Dedifferentiated amniotic fluid mesenchymal stem cell (primary cell): ENCODE data around the gene TNPO2.
"Not testable (repeated sequence)": the region's sequence is repeated elsewhere in the genome, so short reads cannot be mapped to it uniquely, and the experiment has no call there.

Experiments
- DNase-seq: peaks from one replicate; pipeline ENCODE4 v3.0.0-alpha.2; 2016; ENCODE audit errors: extremely low spot score

Gene TNPO2

GRCh38 chr19:12705654-12706331, 17.9 kb downstream of the TNPO2 start:
- DNase-seq: no peak

DNA sequence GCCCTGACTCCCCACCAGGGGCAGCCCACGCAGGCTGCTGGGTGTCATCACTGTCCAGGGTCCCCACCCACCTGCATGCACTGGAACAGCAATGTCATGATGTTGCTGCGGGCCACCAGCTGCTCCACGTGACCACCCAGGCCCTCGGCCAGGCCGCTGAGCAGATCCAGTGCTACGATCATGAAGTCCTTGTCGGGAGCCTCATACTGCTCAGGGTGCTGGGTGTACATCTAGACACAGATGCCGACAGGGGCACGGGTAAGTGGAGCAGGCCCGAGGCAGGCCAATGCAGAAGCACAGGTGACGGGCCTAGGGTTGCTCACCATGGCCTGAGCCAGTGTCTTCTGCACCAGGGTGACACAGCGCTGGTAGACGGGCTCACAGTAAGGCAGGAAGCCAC, 18.6 kb downstream of the TNPO2 start:
- no peak for DNase-seq

DNA sequence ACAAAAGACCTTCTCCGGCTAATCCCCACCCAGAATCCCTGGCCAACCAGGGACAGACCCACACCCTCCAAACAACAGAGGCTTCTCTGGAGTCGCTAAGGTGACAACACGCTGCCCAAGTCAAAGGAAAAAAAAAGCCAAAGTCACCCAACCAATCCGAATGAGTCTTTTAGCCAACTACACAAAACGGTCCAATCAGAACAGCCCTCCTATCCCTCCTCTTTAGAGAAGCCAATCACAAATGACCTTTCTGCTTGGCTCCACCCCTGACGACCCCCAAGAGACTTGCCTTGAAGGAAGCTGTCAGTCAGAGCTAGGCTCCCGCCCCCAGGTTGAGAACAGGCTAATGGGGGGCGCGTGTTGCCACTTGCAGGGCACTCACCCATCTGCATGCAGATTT, 20.7 kb downstream of the TNPO2 start:
- no peak for DNase-seq

GRCh38 chr19:12701596-12702282, 22.0 kb downstream of the TNPO2 start:
- no peak for DNase-seq

DNA sequence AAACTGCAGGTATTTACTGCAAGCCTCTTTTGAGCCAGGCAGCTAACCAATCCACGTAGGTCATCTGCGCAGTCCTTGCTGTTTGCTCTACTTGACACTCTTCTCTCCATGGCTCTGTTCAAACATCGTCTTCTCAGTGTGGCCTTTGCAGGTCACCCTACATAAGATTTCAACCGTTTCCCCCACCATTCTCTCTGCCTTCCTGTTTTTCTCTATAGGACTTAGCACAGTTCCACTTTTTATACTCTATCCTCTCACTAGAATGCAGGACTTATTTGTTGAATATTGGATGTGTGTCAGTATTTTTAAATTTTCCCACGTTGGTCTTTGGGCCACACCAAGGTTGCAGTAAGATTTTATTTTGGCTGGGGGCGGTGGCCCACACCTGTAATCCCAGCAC, 25.6 kb downstream of the TNPO2 start:
- no peak for DNase-seq

- DNase-seq: not testable (repeated sequence)
Observed at GRCh38 chr19:12697425-12697824, 26.3 kb downstream of the TNPO2 start.

DNA sequence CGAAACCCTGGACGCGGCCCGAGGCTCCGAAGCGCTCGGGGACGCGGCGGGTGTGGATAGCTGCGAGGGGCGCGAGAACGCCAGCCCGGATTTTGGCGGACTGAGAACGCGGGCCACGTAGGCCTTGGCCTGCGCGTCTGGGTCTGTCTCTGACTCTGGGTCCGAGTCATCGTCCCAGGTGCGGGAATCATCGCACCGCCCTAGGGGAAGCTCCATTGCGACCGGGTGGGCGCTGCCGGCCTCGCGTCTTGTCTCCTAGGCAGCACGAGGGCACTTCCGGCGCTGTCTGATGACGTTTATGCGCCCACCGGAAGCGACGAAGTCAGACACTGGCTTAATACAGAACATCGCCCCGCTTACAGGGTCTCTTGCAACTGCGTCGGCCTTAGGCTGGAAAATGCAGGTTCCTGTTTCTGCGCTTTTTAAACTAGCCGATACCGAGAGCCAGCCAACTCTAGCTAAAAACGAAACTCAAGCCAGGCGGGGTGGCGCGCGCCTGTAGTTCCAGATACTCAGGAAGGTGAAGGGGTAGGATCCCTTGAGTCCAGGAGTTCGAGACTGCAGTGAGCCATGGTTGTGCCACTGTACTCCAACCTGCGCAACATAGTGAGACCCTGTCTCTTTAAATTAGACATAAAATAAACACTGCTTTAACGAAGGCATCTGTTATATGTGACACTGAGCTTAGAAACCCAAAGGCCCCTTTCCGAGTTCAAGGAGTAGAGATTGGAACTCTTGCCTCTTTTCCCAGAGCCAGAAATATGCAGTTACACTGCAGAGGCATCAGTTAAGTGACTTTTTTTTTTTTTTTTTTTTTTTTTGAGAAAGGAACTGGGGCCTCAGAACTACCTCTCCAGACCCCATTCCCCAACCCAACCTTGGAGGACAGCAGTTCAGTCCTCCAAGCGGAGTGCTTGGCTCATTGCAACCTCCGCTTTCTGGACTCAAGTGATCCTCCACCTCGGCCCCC, 27.1 kb downstream of the TNPO2 start, which contains the start of gene FBXW9:
TSS of gene FBXW9 (minus strand) at position 266 of the 970 bp plus-strand sequence. CDS start at position 216, 50 bp downstream.
- peak; percentile 93 for DNase-seq

- DNase-seq: no peak
Observed at GRCh38 chr19:12695997-12696365, 27.8 kb downstream of the TNPO2 start.

- no peak for DNase-seq
Observed at GRCh38 chr19:12695514-12695913, 28.2 kb downstream of the TNPO2 start.

- no peak for DNase-seq
Observed at GRCh38 chr19:12695096-12695495, 28.6 kb downstream of the TNPO2 start.

- no peak for DNase-seq
Observed at GRCh38 chr19:12694641-12695040, 29.1 kb downstream of the TNPO2 start.

DNA sequence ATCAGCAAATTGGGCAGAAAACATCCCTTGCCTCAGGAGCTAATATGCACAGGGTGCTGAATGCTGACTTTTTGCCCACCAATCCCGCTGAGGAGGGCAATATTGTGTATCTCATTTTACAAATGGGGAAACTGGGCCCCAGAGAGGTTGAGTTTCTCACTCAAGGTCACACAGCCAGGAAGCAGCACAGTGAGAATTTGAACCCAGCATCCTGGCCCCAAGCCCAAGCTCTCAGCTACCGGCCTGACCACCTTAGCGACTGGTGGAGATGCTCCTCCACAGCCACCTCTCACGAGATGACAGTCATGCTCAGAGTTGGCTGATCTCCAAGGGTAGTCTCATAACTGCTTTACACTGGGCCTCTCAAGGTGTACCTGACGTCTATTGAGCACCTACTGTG, 30.8 kb downstream of the TNPO2 start:
- DNase-seq: no peak

- DNase-seq: no peak
Observed at GRCh38 chr19:12689581-12690216, 34.0 kb downstream of the TNPO2 start.

DNA sequence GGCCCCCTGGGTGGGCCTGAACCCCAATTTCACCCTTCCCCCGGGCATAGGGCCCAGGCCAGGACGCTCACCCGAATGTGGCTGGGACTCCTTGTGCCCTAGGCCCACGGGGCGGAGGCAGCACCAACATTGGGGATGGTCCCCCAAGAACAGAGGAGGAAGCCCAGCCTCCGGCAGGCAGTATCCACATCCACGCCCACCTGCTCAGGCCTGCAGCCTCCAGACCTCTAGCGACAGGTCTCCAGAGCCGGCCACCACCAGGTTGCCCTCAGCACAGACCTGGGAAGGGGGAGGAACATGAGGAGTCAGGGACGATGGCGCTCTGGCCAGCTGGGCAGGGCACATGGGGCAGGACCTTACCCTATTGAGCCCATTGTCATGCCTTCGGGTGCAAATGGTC, 34.7 kb downstream of the TNPO2 start:
- DNase-seq: no peak

DNA sequence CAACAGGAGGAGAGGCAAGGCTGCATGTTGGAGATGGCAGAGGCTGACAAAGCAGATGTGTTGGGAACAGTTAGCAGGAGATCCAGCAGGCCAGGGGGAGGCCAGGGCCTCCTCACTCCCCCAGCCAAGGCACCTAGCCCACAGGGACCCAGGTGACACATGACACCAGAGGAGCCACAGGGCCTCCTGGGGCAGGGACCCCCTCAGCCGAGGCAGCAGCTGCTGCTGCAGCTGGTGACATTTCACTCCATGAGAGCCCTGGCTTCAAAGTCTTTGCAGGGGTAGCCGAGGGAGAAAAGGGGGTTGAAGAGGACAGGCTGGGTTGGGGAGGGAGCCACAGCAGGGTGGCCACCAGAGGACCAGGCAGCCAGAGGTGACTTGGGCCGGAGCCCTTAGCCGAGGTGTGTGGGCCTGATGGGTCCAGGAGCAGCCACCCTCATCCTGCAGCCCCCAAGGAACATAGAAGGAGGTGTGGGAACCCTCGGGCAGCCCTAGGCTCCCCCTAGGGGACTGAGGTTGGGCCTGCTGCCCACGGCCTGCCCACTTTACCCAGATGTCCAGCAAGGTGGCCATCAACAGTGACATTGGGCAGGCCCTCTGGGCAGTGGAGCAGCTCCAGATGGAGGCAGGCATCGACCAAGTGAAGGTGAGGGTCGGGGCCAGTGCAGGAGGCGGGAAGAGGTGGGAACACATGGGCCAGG, 36.1 kb downstream of the TNPO2 start, which contains the start of gene GNG14:
TSS of gene GNG14 (plus strand) at position 503 of the 701 bp plus-strand sequence. CDS start at position 554, 51 bp downstream.
- DNase-seq: no peak

- DNase-seq: no peak
Observed at GRCh38 chr19:12685831-12686230, 37.9 kb downstream of the TNPO2 start.

DNA sequence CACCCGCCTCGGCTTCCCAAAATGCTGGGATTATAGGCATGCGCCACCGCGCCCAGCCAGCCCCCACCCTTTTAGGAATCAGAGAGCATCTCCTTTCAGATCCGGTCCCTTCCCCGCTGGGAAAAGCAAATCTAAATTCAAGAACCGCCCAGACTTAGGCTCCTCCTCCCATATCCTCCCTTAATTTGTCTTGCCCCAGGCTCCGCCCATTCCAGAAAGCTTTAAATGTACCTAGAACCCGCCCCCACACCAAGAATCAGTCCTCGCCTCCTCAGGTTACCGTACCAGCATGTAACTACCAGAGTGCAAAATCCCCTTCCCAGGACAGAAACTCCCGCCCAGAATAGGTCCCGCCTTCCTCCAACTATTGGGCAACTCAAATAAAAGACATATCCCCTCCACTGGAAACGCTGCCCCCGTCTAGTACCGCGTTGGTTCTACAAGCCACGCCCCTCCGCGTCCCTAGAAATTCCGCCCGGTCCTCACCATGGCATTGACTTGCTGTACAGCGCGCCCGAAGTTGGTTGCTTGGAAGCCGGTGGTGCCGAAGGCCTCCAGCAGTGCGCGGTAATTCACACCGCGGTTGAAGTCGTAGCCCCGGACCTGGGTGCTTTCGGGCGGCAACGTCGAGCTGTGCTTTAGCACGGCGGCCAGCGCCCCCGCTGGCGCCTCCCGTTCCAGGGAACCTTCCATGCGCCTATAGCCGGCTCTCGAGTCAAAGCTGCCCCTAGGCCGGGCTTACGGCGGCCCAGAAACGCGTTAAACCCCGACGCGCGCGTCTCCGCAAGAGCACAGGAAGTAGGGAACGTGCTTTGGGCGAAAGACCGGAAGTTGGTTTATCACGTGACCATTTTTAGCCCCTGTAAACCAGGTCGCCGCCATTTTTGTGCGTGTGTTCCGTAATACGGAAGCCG, 42.4 kb downstream of the TNPO2 start, which contains the start of gene DHPS:
TSS of gene DHPS (minus strand) at position 807 of the 914 bp plus-strand sequence. CDS start at position 693, 114 bp downstream.
- peak; percentile 95 for DNase-seq

DNA sequence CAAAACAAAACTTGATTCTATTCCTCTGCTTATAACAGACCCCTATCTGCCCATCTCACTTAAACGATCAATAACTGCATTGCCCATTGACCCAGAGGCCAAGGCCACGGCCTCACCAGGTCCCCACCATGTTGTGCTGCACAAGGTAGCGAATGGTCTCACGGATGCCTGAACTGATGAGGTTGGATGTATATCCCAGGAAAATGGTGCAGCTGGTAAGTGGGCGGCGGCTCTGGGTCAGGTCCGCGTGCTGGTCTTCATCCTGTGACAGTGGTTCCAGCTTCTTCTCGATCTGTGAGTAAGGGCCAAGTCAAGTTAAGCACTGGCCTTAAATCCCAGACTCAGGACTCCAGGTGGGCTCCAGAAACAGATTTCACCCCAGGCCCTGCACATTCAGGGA, 43.7 kb downstream of the TNPO2 start:
- DNase-seq: no peak

- DNase-seq: not testable (repeated sequence)
Observed at GRCh38 chr19:12678039-12678438, 45.7 kb downstream of the TNPO2 start.

DNA sequence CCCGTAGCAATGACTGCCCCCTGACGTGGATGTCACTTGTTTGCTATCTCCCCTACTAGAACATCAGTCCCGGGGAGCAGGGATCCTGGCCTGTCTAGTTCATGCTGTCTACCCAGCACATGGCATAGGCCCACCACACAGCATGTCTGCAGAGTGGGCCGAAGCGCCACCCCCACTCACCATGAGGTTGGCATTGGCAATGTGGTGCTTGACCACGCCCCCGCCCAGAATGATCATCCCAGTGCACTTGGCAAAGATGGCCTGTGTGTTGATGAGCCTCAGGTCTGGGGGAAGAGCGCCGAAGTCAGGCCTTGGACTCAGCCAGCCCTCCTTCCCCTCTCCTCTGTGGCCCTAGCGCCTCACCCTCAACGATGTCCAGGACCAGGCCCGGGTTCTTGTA, 46.8 kb downstream of the TNPO2 start:
- DNase-seq: no peak
